HG02938 (cell line): ENCODE results near the gene ERP27.

Source experiments
- ATAC-seq: cut with Tn5 transposase; IDR thresholded peaks from one replicate; pipeline ENCODE4 v1.9.1; 2021; ENCODE audit warnings: mild to moderate bottlenecking, moderate library complexity; ENCODE audit not compliant: unreplicated experiment

ERP27 gene

GRCh38 chr12:14904854-14905253 lies 33.5 kb downstream of the ERP27 start:
- ATAC-seq = no peak

DNA sequence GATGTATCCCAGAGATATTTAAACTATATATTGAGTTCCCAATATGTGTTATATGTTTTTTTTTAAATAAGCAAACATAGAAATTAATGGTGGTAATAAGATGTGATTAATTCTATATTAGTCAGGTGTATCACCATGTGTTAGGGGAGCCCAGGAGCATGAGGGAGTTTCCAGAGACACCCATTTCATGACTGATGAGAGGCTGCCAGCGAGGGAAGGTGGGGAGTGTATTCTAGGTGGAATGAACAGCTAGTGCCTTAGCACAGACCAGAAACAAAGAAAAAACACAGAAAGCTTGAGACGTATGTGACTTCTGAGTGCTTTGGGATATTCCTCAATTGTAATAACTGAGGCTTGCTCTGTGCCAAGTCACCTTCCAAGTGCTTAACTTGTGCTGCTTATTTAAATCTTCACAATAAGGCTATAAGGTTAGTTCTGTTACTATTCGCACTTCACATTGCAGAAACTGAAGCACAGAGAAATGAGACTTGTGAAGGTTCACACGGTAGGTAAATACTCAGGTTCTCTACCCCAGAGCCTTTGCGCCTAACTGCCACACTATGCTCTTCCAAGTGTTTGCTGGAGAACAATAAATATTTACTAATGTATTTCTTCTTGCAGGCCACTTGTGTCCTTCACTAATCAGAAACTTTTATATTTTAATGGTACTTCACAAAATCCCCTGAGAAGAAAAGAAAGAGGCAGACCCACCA lies 34.8 kb downstream of the ERP27 start:
- ATAC-seq = no peak

GRCh38 chr12:14902465-14902864 lies 35.9 kb downstream of the ERP27 start:
- no peak for ATAC-seq

DNA sequence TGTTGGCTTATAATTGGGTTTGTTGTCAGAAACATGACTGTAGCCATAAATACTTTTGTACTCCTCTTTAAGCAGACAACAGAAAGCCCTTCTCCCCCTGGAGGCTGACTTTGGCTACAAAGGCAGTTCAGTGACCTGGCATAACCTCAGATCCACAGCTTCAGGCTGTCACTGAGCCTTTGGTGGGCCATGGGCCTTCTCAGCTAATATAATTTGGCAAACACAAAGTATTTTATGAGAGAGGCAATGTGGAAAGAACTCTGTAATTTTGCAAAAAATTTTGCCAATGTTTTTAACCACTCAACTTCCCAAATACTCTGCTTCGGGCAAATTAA lies 37.1 kb downstream of the ERP27 start:
- no peak for ATAC-seq

DNA sequence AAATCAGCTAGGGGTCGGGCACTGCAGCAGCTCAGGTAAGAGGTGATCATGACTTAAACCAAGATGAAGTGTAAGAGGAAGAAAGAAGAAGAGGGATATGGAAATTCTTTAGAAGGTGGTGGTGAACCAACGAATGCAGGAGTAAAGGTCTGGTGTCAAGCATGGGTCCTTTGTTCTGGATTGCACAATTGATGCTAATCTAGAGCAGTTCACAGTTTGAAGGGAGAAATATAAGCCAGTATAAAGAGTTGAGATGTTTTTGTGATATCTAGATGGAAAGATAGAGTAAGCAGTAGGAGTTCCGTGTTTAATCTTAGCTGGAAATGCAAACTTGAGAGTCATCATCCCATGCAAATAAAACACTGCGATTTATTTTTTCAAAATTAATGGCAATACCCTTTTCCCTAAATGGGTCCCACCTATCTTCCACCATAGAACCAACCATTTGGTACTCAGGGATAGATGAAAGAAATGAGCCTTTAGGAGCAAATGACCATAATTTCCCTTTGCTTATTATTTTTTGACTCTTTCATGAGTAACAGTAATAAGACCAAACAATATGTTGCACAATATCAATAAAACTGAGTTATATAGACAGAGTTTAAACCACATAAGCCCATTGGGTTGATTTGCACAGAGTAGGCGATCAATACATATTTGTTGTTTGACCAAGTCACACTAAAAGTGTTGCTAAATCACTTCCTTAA lies 37.7 kb downstream of the ERP27 start:
- no peak for ATAC-seq

DNA sequence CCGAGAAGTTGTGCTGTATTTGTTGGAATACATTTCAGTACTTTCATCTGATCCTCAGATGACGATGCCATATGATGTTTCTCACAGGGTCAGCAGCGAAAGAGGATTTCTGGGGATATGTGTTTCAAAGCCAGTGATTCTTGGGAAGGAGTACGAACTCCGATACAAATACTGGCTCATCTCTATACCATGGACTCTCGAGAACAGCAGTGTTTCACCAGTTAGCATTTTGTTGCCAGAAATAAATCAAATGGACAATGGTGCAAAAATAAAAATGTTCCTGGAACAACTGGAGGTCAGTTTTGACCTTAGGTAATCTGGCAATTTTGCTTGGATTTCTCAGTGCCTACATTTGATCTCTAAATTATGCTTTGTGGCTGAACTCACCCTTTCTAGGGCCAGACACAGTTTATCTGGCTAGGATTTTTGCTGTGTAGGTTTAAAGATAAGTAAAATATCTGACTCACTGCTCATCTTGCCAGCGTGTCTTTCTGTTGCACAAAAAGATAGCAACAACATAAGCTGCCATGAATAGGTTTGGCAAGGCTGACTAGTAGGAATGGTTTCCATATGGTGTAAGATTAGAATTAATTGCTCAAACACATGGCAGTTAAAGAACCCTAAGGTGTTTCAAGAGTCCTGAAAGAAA lies 41.7 kb downstream of the ERP27 start:
- no peak for ATAC-seq

DNA sequence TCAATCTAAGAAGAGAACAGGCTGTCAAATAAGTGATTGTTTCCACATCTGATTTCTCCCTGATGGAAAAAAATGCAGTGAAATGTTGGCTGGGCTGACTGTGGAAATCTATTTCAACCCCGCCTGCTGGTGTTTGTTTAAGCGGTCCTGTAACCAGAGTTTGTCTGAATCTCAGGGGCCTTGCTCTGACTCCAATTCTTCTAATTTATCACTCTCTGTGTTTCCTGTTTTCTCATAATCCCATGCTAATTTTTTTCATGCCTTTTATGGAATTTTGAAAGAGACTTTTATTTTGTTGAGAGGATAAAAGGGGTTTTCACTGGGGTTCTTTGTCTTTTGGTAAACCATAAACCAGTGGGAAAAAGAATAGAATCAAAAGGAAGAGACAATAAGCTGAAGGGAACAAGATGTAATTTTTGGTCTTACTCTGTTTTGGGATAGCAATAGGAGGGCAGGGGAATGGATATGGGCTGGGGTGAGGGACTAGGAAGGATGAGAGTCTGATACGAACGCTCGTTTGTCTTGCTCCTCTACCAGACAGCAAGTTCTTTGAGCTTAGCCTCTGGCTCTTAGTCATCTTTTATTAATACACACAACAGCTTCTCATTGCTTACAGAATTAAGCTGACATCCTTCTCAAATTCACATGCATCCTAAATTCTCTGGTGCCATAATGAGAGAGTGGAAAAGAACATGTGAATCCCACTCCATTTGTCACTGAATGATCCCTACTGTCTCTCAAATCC lies 44.7 kb downstream of the ERP27 start:
- no peak for ATAC-seq

DNA sequence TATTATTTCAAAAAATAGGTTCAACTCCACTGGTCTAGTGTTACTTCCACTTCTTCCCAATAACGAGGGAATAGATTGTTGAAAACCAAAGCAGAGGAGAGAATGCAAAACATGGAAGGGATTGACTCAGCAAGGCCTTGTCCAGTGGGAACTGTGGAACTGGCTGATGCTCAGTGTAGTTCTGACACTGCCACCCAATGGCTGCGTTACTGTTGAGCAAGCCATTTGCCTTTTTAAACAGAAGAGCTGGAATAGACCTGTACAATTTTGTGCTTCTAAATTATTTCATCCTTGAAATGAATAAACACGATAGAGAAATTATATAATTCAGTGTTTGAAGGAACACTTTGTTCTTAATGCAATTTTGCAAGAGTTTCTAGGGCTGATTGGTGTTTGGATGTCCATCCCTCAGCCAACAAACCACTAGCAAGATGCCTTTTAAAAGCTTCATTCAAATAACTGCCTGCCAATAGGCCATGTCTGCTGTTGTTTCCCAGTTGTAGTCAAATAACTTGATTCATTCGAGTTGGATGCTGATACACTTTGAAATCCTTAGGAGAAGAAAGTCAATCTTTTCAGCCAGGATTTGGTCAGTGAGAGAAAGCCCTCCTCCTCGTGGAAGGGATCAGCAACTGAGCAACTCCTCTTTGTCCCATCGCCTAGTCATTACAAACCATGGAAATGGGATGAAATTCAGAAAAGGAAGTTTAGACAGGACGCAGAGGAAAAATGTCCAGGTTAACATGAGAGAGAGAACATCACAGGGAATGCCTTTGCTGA lies 45.4 kb downstream of the ERP27 start:
- no peak for ATAC-seq

- no peak for ATAC-seq
Observed at GRCh38 chr12:14890701-14891100, 47.6 kb downstream of the ERP27 start.

DNA sequence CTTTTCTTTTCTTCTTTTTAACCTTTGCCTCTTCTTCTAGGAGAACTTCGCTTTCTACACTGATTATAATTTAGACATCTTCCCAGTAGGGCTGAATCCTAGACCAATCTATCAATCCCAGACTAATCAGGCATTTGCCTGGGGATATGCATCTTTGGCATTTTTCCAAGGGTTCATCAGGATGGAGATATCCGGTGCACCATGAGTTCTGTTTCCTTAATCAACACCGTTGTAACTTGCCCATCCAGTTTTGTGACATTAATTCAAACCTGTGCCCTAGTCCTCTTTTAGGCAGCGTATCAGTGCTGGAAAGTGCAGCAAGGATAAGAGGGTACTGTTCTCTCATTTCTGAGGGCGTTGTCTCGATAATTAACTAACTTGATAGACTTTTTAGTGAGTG lies 52.1 kb downstream of the ERP27 start:
- no peak for ATAC-seq

GRCh38 chr12:14885718-14886221 lies 52.6 kb downstream of the ERP27 start, which contains the start of gene MGP:
TSS of gene MGP (minus strand) at chr12:14885854. CDS start at chr12:14885791, 63 bp downstream.
- no peak for ATAC-seq

DNA sequence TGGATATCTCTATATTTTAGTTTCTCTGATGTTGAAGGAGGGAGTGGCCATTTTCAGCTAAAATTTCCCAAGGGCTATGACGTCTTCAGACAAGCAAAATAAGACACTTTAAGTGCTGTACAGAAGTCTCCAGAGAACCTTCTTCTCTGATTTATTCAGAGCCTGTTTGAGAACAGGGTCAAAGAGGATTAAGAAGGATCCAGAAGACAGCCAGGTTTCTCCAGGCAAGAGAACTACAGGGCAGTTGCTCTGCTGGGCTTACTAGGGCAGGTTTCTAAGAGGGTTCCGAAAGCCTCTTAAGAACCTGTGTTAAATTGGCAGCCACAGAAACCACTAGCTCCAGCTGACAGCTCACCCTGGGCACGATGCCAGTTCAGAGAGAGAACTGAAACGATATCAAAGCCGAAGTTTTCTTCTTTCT lies 53.9 kb downstream of the ERP27 start:
- peak; percentile 98 for ATAC-seq

DNA sequence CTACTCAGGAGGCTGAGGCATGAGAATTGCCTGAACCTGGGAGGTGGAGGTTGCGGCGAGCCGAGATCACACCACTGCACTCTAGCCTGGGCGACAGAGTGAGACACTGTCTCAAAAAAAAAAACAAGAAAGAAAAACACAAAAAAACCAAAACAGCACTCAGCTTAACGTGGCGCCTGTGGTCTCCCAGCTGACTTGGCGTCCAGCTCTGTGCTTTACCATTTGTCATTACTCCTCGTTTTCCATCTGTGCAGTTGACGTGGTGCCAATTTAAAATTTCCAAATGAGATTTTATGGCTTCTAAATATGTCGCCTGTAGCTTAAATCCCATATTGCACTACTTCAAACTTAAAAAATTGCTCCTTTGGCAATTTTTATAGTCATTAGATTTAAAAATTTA lies 54.7 kb downstream of the ERP27 start:
- ATAC-seq = no peak

DNA sequence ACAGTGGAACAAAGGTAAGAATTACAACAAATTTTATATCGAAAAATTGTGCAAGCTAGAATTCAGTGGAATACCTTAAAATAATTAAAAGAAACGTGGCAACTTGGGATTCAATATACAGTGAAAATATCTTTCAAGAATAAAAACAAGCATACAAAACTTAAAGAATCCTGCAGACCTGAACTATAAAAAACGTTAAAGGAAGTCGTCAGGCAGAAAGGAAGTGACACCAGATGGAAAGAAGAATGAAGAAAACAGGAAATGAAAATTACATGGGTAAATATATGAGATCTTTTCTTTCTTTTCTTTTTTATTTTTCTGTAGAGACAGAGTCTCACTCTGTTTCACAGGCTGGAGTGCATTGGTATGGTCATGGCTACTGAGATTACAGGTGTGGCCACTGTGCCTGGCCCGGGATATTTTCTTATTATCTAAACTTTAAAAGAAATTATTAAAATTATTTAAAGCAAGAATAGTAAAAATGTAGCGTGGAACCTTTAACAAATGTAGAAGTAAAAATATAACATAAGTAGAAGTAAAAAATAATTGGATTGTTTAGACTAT lies 57.4 kb downstream of the ERP27 start:
- ATAC-seq = no peak

DNA sequence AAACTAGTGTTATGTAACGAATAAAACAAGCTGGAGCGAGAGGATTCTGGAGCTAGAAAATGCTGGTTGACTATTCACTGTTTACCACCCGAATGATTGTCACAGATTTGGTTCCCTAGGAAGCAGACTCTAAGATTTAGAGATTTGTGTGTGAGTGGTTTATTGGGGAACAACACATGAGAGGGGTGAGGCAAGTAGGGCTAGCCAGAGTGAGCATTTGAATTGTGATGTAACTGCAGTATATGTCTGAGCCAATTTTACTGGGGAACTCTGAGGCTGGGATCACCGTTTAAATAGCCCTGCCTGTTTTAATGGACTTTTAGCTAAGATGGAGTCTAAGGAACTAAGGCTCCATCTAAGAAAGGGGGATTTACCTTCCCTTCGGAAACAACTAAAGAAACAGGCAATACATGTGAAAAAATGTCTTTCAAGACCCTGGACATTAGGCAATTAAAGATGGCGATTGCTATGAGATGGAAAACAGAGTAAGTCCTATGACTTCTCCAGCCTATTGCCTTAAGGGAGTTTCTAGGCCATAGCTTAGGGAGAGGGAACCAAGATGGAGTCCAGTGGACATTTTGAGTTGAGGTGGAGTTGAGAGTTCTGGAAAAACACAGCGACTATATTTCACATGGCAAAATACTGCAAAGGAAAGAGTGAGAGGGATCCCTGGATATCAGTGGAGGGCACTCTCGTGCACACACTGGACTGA lies 59.0 kb downstream of the ERP27 start:
- no peak for ATAC-seq

DNA sequence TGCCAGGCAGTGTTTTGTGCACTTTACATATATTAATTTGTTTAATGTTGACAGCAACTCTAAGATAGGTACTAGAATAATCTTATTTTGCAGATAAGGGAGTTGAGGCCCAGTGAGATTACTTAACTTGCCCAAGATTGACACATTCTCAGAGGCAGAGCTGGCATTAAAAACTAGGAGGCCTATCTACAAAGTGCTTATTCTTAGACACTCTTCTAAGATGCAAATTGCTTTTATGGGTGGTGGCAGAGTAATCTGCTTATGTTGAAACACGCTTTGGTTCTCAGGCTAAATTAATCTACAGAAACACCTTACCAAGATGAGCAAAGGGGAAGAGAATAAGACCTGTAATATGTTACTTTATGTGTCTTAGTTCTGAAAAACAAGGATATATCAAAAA lies 59.8 kb downstream of the ERP27 start:
- no peak for ATAC-seq

DNA sequence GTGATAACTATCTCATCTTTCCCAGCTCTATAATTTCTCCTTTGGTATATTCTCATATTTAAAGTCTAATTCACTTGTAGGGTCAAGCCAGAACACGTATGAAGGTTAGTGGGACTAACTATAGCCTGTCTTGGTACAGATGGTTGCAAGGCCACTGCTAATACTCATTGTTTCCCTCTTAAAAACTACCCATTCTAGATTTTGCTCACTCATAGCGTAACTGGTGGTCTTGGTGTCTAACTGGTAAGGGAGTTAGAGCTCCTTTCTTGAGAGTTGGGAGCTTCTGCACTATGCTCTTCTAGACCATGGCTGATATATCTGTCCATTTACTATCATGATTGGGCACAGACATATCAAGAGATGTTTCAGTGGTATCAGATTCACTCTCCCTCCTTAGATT lies 61.5 kb downstream of the ERP27 start:
- ATAC-seq = no peak

DNA sequence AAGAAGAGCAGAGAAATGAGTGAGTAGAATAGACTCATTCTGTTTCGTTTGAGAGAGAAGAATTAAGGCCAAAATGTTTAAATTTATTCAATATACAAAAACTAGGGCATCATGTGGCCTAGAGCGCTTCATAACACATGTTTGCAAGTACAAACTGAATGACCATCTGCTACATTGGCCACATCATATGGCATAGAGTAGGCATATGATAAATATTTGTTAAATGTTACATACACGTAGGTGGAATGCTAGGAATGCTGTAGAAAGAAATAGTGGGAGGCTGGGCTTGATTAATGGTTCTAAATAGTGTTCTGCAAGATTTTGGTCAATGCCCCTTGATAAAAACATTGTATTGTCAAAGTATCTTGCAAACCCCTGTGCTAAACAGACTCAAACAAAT lies 63.5 kb downstream of the ERP27 start:
- ATAC-seq = no peak

DNA sequence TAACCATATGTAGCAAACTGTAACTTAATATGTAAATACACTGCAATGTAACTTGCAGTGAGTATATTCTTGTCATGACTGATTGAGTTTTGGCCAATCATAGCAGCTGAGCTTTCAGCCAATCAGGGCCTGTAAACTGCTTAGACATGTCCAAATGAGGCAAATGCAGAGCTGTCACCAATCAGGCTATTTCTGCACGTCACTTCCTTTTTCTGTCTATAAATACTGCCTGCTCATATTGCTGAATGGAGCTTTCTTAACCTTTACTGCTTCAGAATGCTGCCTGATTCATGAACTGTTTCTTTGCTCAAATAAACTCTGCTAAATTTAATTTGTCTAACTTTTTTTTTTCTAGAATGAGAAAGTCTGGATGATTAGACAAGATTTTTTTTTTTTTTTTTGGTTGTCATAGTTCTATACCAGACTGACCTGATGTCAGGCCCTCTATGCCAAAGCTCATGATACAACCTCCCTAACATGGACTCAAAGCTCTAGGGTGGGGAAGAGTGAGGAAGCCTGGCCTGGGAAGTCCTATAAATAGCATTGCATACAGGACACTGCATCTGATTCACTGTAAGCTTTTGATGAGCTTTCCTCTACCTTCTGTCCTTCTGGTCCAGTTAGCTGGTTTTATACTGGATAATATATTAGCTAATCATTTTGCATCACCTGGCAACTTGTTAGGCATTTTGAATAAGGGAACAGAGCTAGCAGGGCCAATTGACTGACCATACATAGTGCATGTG lies 64.7 kb downstream of the ERP27 start:
- ATAC-seq = no peak
